Mucosa of stomach (tissue), 1 donor: ENCODE results near the gene IDUA.

Experiments
- H3K27me3 ChIP-seq: one replicate; pipeline ENCODE4 v1.7.0; 2013; ENCODE audit warnings: mild to moderate bottlenecking, low read length; ENCODE audit not compliant: control insufficient read depth, insufficient read depth
- H3K36me3 ChIP-seq: one replicate; pipeline ENCODE4 v1.7.0; 2013; ENCODE audit warnings: low read length; ENCODE audit not compliant: control insufficient read depth, insufficient read depth
- H3K4me1 ChIP-seq: one replicate; pipeline ENCODE4 v1.7.0; 2013; ENCODE audit warnings: mild to moderate bottlenecking, low read length; ENCODE audit not compliant: control insufficient read depth, insufficient read depth
- H3K4me3 ChIP-seq: one replicate; pipeline ENCODE4 v1.7.0; 2013; ENCODE audit warnings: low read length
- H3K9ac ChIP-seq: one replicate; pipeline ENCODE4 v1.7.0; 2013; ENCODE audit warnings: mild to moderate bottlenecking, low read length, moderate library complexity
- H3K9me3 ChIP-seq: one replicate; pipeline ENCODE4 v1.7.0; 2013; ENCODE audit warnings: mild to moderate bottlenecking, low read length, moderate library complexity; ENCODE audit not compliant: control insufficient read depth
- donor health status: Pancreatic carcinoma.

The IDUA gene

DNA sequence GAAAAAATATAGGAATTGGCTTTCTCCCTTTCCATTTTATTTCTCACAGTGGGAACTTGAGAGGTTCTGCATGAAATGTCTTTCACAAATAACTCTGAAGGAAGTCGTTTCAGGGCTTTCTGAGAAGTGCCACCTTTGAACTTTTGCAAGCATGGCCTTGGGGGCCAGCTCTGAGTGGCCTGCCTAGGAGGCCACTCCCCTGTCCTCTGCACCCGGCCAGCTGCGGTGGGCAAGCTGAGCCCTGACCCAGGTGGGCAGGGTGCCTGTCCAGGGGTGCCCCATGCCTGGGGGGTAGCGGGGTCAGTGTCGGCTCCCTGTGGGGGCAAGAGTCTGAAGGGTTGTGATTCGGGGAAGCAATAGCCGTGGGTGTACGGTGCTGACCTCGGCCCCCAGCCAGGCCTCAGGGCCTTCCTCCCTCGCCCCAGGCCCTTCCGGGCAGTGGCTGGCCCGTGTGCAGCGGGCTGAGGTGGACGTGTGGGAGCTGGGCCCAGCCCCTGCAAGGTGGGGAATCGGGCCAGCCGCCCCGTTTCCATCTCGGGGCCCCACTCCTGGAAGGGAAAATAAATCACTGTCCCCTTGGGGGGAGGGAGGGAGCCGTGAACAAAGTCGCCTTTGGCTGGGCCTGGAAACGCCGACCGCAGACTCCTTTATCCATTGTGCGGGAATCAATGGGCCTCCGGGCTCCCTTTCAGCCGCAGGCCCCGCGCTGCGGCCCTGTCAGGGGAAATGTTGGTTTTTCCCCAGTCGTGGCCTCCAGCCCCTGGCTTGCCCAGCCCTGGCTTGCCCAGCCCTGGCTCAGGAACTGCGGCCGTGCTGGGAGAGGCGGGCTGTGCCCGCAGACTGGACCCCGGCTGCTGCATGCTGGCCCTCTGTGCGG is 27.7 kb downstream of the IDUA start:
- Histone ChIP-seq H3K9ac (no peak overlapping the region), H3K9me3 (no peaks in the 10 kb centered on the region), H3K36me3 (no peaks in the 10 kb centered on the region), H3K27me3 (no peaks in the 10 kb centered on the region), H3K4me1 (peaks cover 15% of the 10 kb centered on the region), H3K4me3 (no peak overlapping the region)

DNA sequence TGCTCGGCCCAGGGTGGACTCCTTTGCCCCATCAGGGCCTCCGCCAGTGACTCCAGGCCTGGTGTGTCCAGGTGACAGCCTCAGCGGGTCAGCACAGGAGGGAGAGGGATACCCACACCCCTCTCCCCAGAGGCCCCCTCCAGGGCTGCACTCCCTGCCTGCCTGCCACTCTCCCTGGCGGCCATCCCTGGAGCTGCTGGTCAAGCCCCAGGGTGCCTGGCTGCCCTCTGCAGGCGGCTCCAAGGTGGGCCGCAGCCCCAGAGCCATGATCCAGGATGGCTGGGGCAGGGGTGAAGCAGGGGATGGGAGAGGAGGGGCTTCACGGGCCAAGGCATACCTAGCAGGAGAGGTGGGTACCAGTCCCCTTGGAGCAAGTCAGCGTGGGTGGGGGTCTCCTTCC is 28.3 kb downstream of the IDUA start:
- H3K27me3 ChIP-seq: no peaks in the 10 kb centered on the region
- H3K4me1 ChIP-seq: peaks cover 14% of the 10 kb centered on the region
- no peak overlapping the region for H3K9ac ChIP-seq
- no peaks in the 10 kb centered on the region for H3K36me3 ChIP-seq
- H3K9me3 ChIP-seq: no peaks in the 10 kb centered on the region
- H3K4me3 ChIP-seq: no peak overlapping the region

DNA sequence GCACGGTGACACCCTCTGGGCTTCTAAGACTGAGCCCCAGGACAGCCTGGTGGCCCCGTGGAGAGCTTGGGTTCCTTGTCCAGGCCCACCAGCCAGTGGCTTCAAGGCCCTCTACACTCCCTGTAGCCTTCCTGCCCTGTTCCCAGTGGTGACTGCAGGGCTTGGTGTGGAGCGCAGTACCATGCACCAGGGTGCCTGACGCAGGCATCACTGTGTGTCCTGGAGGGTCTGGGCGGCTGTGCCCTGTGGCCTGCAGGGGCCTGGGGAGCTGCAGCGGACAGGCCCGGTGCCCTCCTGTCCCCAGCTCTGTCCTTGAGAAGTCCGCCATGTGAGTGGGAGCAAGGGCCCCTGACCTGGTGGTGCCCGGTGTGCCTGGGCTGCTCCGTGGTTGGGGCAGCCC is 28.9 kb downstream of the IDUA start:
- Histone ChIP-seq H3K27me3 (no peaks in the 10 kb centered on the region), H3K9ac (no peak overlapping the region), H3K36me3 (no peaks in the 10 kb centered on the region), H3K9me3 (no peaks in the 10 kb centered on the region), H3K4me3 (no peak overlapping the region), H3K4me1 (peaks cover 8% of the 10 kb centered on the region)

DNA sequence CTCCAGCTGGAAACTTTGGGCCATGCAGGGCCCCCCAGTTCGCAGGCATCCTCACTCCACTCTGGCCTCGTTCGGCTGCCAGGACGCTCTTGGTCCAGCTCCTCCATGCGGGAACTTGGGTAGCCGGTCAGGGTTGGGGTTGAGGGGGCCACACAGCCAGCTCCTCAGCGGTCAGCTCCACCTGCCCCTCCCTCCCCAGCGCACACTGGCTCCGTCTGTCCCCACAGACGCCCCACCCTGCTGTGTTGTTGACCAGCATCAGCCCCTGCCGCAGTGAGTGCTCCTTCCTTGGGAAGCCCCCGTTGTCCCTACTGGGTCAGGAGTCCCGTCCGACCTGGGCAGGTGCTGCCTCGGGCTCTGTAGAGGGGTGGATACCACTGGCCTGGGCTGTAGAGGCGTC is 30.4 kb downstream of the IDUA start:
- peaks cover 6% of the 10 kb centered on the region for H3K4me1 ChIP-seq
- no peak overlapping the region for H3K4me3 ChIP-seq
- no peaks in the 10 kb centered on the region for H3K27me3 ChIP-seq
- H3K9ac ChIP-seq: no peak overlapping the region
- no peaks in the 10 kb centered on the region for H3K36me3 ChIP-seq
- H3K9me3 ChIP-seq: no peaks in the 10 kb centered on the region

DNA sequence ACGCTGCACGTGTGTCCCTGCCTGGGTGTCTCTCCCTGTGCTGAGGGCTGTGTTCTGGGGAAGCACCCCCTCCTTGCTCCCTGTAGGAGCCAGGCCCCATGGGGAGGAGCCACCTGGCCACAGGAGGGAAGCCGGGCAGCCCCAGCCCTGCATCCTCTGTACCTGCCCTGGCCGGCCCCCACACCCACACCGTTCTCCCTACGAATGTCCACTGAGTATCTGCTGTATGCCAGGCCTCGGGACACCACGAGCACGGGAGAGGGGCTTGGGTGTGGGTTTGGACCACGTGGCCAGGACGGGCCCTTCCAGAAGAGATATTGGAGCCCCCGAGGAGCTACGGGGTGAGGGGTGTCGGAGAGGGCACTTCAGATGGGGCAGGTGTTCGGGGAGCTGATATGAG is 30.9 kb downstream of the IDUA start:
- H3K9ac ChIP-seq: no peak overlapping the region
- H3K36me3 ChIP-seq: no peaks in the 10 kb centered on the region
- no peak overlapping the region for H3K4me3 ChIP-seq
- H3K9me3 ChIP-seq: no peaks in the 10 kb centered on the region
- peaks cover 3% of the 10 kb centered on the region for H3K27me3 ChIP-seq
- H3K4me1 ChIP-seq: peaks cover 9% of the 10 kb centered on the region

DNA sequence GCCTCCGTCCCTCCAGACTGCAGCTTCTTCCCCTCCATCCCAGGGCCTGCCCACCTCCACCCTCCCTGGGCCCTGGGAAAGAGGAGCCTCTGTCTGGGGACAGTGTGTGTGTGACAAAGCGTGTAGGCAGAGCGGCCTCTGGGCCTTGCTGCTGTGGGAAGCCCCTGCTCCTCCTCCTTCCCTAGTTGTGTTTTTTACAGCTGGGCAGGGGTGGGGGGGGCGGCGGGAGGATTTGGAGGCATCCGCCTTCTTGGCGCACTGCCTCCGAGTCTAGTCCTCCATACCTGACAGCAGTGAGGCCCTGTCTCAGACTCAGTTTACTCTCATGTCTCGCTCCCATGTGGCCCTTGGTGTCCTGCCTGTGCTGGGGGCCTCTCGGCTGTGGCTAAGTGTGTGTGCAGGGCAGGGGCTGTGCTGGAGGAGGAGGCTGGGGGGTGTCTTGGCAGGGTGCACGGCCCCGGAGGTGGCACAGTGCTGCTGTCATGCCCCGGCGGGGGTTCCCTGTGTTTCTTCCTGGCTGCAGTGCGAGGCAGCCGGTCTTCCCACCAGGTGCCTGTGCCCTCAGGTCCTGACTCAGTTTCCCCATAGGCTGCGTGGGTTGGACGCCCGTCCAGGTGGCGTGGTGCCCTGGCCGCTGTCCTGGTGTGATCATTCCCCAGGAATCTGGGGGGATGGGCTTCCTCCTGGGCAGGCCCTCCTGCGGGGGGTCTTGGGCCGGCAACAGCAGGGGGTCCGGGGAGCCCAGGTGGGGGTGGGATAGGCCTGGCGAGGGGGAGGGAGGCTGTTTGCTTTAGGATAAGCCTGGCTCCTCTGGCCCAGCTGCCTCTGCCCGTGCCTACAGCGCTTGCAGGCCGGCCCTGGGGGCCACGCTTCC is 31.5 kb downstream of the IDUA start:
- H3K27me3 ChIP-seq: peaks cover 3% of the 10 kb centered on the region
- H3K9ac ChIP-seq: no peak overlapping the region
- peaks cover 10% of the 10 kb centered on the region for H3K4me1 ChIP-seq
- no peak overlapping the region for H3K4me3 ChIP-seq
- H3K9me3 ChIP-seq: no peaks in the 10 kb centered on the region
- H3K36me3 ChIP-seq: no peaks in the 10 kb centered on the region

DNA sequence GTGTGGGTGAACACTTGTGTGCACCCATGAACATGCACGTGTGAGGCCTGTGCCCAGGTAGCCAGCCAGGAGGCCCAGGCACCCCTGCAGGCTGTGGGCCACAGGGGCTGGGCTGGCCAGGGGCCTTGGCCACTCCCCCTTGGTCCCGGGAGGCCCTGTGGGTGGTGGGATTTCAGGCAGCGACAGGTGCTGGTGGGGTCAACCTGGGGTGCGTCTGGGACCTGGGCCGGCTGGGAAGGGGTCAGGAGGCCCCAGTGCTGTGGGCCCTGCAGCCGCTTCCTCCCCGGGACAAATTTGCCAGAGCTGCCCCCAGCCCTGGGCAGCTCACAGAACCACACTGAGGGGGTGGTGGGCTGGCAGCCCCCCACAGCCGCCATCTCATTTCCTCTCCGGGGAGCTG is 32.5 kb downstream of the IDUA start:
- Histone ChIP-seq H3K36me3 (no peaks in the 10 kb centered on the region), H3K27me3 (peaks cover 3% of the 10 kb centered on the region), H3K9ac (no peak overlapping the region), H3K9me3 (no peaks in the 10 kb centered on the region), H3K4me3 (no peak overlapping the region), H3K4me1 (peaks cover 10% of the 10 kb centered on the region)

DNA sequence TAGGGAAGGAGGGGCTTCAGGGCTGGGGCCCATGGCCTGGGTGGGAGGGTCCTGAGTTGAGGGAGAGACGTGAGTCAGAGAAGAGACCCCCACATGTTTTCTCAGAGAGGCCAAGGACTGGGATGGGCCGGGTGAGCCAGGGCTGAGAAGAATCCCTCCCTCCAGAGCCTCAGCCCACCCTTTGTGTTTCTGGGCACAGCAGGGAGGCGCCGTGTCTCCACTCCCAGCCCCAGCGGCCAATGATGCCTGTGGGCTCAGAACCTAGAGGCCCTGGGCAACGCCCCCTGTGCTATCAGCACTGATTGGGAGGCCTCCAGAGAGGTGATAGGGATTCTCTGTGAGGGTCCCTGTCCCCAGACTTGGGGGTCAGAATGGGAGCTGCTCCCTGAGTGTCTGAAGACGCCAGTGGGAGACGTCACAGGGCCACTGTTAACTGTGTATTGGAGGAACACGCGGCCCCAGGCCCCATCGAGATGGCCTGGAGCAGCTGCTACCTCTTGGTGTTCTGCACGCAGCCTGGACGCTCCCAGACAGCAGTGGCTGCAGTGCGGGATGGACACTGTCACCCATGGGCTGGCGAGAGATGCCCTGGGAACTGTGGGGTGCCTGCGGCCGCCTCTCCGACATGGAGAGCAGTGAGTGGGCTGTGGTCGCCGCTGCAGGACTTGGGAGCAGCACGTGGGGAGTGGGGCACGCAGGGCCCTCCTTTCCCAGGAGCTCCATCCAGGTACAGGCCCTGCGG is 33.1 kb downstream of the IDUA start:
- Histone ChIP-seq H3K4me1 (peaks cover 14% of the 10 kb centered on the region), H3K36me3 (no peaks in the 10 kb centered on the region), H3K27me3 (peaks cover 3% of the 10 kb centered on the region), H3K9me3 (no peaks in the 10 kb centered on the region), H3K9ac (no peak overlapping the region), H3K4me3 (no peak overlapping the region)

DNA sequence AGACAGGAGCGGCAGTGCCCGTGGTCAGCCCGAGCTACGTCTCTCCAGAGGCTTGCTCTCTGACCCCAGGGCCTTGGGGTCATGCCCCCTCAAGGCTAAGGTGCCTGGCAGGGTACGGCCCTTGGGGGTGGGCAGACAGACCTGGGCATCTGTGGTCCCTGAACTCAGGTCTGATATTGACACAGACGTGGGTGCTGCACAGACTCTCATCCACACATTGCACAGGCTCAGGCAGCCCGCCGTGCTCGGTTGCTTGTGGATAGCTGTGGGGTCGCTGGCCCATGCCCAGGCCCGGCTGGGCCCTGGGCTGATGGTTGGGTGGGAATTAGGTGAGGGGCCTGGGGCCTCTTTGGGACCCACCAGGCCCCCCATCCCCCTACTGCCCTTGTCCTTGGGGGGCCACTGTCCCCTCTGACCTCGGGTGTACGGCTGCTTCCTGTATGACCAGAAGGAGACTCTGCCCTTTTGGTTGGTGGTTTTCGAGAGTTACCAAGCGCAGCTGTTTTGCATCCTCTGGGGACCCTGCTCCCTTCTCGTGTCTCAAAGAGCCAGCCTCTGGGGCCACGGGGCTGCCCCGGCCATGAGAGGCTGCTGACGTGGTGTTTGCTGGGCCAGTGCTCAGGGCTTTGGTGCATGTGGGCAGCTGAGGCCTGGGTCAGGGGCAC is 34.7 kb downstream of the IDUA start:
- Histone ChIP-seq H3K9me3 (no peaks in the 10 kb centered on the region), H3K9ac (no peak overlapping the region), H3K27me3 (peaks cover 3% of the 10 kb centered on the region), H3K4me1 (peaks cover 15% of the 10 kb centered on the region), H3K36me3 (no peaks in the 10 kb centered on the region), H3K4me3 (no peak overlapping the region)

DNA sequence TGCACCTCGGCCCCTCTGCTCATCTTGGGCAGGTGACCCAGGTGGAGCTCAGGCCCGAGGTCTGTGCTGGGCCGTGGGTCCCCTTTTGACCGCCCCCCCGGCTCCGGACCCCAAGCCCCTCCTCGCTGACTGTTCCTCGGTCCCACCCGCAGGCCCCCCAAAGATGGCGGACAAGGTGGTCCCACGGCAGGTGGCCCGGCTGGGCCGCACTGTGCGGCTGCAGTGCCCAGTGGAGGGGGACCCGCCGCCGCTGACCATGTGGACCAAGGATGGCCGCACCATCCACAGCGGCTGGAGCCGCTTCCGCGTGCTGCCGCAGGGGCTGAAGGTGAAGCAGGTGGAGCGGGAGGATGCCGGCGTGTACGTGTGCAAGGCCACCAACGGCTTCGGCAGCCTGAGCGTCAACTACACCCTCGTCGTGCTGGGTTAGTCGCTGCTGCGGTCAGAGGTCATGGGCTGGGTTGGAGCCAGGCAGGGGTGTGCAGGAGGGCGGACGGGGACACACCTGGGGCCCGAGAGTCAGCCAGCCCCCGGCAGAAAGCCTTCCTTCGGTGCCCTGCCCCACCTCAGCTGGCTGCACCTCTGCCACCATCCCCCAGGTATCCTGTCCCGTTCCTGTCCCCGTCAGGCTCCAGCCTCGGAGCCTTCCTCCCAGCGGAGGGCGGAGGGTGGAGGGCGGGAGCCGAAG is 35.4 kb downstream of the IDUA start:
- H3K9me3 ChIP-seq: no peaks in the 10 kb centered on the region
- peaks cover 3% of the 10 kb centered on the region for H3K27me3 ChIP-seq
- no peak overlapping the region for H3K4me3 ChIP-seq
- H3K36me3 ChIP-seq: no peaks in the 10 kb centered on the region
- H3K9ac ChIP-seq: no peak overlapping the region
- peaks cover 15% of the 10 kb centered on the region for H3K4me1 ChIP-seq

DNA sequence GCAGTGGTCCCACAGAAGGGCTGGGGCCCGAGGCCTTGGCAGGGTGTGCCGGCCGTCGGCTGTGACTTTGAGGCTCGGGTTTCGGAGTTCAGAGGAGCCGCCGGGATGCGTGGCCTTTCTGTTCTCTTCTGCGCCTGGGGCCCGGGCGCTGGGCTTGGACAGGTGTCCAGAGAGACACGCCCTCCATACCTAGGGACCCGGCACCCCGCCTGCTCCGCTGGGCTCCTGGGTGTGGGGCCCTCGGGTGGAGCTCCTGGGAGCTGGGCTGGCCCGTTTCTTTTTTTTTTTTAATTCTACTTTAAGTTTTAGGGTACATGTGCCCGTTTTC is 35.9 kb downstream of the IDUA start:
- Histone ChIP-seq H3K9ac (no peak overlapping the region), H3K36me3 (no peaks in the 10 kb centered on the region), H3K4me3 (no peak overlapping the region), H3K27me3 (peaks cover 5% of the 10 kb centered on the region), H3K4me1 (peaks cover 15% of the 10 kb centered on the region), H3K9me3 (no peaks in the 10 kb centered on the region)
